IPS DF 4.7 (cell line): Measurements from ENCODE around the gene TRAPPC4.
"Not testable (repeated sequence)": the region's sequence is repeated elsewhere in the genome, so short reads cannot be mapped to it uniquely, and the experiment has no call there.

ENCODE experiments used
- DNase-seq: peaks from one replicate; pipeline ENCODE4 v3.0.0-alpha.2; 2013; ENCODE audit warnings: low spot score; ENCODE audit errors: extremely low read depth

The TRAPPC4 gene

GRCh38 chr11:119018074-119018938 is at the start of gene TRAPPC4, which contains the start of gene RPS25:
Gene TRAPPC4 (plus strand): TSS chr11:119018766. CDS start chr11:119018796, 30 bp downstream.
Gene RPS25 (minus strand): TSS chr11:119018343. CDS start chr11:119018284, 59 bp downstream.
- peak; percentile 87 for DNase-seq

DNA sequence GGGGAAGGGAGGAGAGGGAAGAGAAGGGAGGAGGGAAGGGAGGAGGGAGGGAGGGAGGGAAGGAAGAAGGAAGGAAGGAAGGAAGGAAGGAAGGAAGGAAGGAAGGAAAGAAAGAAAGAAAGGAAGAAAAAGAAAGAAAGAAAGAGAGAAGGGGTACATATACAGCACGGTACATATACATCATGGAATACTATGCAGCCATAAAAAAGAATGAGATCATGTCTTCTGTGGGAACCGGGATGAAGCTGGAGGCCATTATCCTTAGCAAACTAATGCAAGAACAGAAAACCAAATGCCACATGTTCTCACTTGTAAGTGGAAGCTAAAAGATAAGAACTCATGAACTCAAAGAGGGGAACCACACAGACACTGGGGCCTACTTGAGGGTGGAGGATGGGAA is 49.1 kb upstream of the TRAPPC4 start:
- not testable (repeated sequence) for DNase-seq

GRCh38 chr11:118971646-118972045 is 46.9 kb upstream of the TRAPPC4 start, which contains the start of gene FOXR1:
Gene FOXR1 (plus strand): TSS chr11:118971761. CDS start chr11:118971932, 171 bp downstream.
- DNase-seq, result no peak

- DNase-seq, result no peak
These were observed 44.6 kb upstream of the TRAPPC4 start for GRCh38 chr11:118973985-118974384.

DNA sequence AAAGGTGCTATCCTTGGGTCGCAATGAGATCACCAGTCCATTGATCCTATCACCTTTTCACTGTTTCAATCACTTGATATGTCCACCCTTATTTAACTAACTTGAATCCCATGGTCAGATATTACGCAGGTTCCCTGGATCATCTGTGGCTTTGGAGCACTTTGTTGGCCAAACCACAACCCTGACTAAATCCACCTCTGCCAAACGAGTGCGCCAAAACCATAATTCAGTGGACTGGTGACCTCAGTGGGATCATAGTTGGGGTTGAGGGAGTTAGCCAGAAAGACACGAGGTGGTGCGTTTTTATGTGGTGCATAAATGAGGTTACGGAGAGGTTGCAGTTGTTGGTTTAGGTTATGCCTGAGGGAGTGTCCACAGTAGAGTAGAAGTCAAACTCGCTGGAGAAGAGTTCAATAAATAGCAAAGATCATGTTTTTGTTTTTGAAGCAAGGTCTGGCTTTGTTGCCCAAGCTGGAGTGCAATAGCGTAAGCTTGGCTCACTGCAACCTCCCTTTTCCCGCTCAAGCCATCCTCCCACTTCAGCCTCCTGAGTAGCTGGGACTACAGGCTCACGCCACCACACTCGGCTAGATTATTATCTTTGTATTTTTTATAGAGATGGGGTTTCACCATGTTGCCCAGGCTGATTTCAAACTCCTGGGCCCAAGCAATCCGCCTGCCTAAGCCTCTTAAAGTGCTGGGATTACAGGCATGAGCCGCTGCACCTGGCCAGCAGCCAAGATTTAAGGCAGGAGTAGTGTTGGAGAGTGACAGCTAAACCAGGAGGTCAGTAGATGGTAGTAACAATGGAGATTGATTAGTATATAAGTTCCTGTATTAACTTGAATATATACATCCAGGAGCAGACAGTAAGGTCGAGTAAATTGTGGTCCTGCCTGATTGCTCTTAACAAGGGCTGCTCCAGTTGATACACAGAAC is 42.5 kb upstream of the TRAPPC4 start:
- DNase-seq, result no peak

DNA sequence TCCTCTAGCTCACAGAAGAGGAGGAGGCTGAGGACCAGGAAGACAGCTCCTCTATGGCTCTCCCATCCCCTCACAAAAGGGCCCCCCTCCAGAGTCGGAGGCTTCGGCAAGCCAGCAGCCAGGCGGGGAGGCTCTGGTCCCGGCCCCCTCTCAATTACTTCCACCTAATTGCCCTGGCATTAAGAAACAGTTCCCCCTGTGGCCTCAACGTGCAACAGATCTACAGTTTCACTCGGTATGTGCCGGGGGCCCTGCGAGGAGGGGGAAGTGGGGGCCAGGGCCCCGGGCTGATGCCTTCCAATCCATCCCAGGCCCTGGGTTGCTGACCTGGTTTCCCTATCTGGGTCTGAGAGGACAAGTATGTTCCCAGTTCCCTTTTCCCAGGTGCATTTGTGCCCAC is 39.1 kb upstream of the TRAPPC4 start:
- DNase-seq, result no peak

GRCh38 chr11:118980191-118980881 is 38.2 kb upstream of the TRAPPC4 start:
- no peak for DNase-seq

GRCh38 chr11:118984337-118984736 is 34.2 kb upstream of the TRAPPC4 start:
- not testable (repeated sequence) for DNase-seq

- DNase-seq, result no peak
These were observed 33.7 kb upstream of the TRAPPC4 start for GRCh38 chr11:118984825-118985224.

GRCh38 chr11:118988280-118988679 is 30.3 kb upstream of the TRAPPC4 start:
- no peak for DNase-seq

DNA sequence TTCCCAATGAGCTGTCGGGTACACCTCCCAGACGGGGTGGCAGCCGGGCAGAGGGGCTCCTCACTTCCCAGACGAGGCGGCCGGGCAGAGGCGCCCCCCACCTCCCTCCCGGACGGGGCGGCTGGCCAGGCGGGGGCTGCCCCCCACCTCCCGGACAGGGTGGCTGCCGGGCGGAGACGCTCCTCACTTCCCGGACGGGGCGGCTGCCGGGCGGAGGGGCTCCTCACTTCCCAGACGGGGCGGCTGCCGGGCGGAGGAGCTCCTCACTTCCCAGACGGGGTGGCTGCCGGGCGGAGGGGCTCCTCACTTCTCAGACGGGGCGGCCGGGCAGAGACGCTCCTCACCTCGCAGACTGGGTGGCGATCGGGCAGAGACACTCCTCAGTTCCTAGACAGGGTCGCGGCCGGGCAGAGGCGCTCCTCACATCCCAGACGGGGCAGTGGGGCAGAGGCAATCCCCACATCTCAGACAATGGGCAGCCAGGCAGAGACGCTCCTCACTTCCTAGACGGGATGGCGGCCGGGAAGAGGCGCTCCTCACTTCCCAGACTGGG is 27.0 kb upstream of the TRAPPC4 start:
- DNase-seq, result not testable (repeated sequence)

GRCh38 chr11:118996926-118997626 is 21.5 kb upstream of the TRAPPC4 start:
- no peak for DNase-seq

GRCh38 chr11:118997627-118998387 is 20.8 kb upstream of the TRAPPC4 start, which contains the start of gene CENATAC:
Gene CENATAC (plus strand): TSS chr11:118998138. CDS start chr11:118998198, 60 bp downstream.
- peak; percentile 78 for DNase-seq

- no peak for DNase-seq
These were observed 20.2 kb upstream of the TRAPPC4 start for GRCh38 chr11:118998388-118998717.

GRCh38 chr11:118998822-118999221 is 19.7 kb upstream of the TRAPPC4 start:
- no peak for DNase-seq

- DNase-seq, result no peak
These were observed 17.7 kb upstream of the TRAPPC4 start for GRCh38 chr11:119000906-119001305.

DNA sequence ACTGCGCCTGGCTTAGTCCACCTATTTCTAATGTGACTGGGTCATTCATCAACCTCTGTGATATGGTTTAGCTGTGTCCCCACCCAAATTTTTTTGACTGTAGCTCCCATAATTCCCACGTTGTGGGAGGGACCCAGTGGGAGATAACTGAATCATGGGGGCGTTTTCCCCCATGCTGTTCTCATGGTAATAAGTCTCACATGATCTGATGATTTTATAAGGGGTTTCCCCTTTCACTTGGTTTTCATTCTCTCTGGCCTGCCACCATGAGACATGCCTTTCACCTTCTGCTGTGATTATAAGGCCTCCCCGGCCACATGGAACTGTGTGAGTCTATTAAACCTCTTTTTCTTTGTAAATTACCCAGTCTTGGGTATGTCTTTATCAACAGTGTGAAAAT is 11.9 kb upstream of the TRAPPC4 start:
- DNase-seq, result no peak

DNA sequence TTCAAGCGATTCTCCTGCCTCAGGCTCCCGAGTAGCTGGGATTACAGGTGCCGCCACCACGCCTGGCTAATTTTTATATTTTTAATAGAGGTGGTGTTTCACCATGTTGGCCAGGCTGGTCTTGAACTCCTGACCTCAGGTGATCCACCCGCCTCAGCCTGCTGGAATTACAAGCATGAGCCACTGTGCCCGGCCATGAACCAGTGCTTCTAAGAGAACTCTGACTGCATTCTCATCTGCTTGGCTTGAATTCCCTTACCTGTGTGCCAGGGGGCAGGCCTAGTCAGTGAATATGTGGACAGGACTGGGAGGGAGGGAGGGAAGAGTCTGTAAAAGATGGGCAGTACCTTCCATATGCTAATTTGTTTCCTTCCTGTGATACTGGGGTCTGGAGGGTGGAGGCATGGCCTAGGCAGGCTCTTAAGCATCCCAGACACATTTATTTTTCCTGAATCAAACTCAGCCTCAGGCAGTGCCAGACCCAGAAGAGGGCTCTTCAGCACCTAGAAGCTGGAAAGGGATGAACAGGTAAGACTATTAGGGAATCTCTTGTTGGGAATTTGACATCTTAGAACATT is 7.0 kb upstream of the TRAPPC4 start:
- no peak for DNase-seq

GRCh38 chr11:119012629-119013170 is 5.9 kb upstream of the TRAPPC4 start:
- no peak for DNase-seq
